SK-N-SH (cell line): ENCODE data around the gene AHRR.

Source experiments
- RAD21 ChIP-seq: IDR thresholded peaks from 2 replicates; pipeline ENCODE4 v1.6.1; 2012; ENCODE audit warnings: mild to moderate bottlenecking, low read length
- RFX5 ChIP-seq: IDR thresholded peaks from 2 replicates; pipeline ENCODE4 v1.6.1; 2012; ENCODE audit warnings: mild to moderate bottlenecking, improper control_type of control experiment, low read length
- TAF1 ChIP-seq: IDR thresholded peaks from 2 replicates; pipeline ENCODE4 v1.6.1; 2012; ENCODE audit warnings: low read depth, mild to moderate bottlenecking, low read length, moderate library complexity, borderline replicate concordance
- TCF12 ChIP-seq: IDR thresholded peaks from 2 replicates; pipeline ENCODE4 v1.4.0; 2012
- TEAD4 ChIP-seq: IDR thresholded peaks from 2 replicates; pipeline ENCODE4 v1.4.0; 2012; ENCODE audit warnings: mild to moderate bottlenecking, borderline replicate concordance; ENCODE audit not compliant: insufficient read depth
- YY1 ChIP-seq: IDR thresholded peaks from 2 replicates; pipeline ENCODE4 v1.4.0; 2012; ENCODE audit warnings: low read depth, mild to moderate bottlenecking
- TF ChIP-seq, protein P1 (sequence below): fragments of 200-600 bp; sonication (generic); IDR thresholded peaks from 2 replicates; pipeline ENCODE4 v1.6.1; 2017; ENCODE audit warnings: antibody characterized with exemption, mild to moderate bottlenecking, moderate library complexity
- TF ChIP-seq, protein P2 (sequence below): IDR thresholded peaks from 2 replicates; pipeline ENCODE4 v1.4.0; 2012; ENCODE audit warnings: low read depth, borderline replicate concordance
- TF ChIP-seq, protein P3 (sequence below): IDR thresholded peaks from 2 replicates; pipeline ENCODE4 v1.6.1; 2012; ENCODE audit warnings: mild to moderate bottlenecking, low read depth, low read length, moderate library complexity

DNA sequence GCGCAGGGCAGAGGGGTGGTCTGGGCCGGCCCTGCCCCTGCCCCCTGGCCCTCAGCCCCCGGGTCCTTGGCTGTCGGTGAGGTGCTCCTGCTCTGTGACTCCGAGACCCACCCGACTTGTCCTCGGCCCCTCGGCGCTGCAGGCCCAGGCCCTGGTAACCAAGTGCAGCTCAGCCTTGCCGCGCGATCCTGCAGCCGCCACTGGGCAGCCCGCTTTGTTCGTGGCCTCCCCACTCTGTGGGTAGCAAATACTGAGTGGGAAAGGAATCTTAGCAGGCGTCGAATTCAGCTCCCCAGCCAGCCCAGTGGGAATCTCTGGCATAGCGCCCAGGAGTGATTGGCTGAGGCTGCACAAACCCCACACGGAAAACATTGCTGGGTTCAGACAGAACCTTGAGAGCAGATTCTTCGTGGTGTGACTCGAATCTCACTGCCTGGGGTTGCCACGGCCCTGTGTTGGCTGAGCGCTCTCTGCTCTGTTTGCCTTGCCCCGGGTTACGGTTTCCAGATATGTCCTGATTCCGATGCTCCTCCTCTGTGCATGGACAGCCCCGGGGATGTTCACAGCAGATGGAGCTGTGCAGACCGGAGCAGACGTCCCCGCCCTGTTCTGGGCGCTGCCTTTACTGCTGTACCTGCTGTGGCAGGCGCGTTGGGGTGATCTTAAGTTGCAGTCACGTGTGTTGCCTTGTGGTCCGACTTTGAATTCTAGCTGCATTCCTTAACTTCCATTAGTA, 108.1 kb downstream of the AHRR start:
- TF ChIP-seq TEAD4 (no peak), YY1 (no peak), RAD21 (no peak), TAF1 (no peak), TCF12 (no peak), RFX5 (no peak)
- TF ChIP-seq, protein P1, sequence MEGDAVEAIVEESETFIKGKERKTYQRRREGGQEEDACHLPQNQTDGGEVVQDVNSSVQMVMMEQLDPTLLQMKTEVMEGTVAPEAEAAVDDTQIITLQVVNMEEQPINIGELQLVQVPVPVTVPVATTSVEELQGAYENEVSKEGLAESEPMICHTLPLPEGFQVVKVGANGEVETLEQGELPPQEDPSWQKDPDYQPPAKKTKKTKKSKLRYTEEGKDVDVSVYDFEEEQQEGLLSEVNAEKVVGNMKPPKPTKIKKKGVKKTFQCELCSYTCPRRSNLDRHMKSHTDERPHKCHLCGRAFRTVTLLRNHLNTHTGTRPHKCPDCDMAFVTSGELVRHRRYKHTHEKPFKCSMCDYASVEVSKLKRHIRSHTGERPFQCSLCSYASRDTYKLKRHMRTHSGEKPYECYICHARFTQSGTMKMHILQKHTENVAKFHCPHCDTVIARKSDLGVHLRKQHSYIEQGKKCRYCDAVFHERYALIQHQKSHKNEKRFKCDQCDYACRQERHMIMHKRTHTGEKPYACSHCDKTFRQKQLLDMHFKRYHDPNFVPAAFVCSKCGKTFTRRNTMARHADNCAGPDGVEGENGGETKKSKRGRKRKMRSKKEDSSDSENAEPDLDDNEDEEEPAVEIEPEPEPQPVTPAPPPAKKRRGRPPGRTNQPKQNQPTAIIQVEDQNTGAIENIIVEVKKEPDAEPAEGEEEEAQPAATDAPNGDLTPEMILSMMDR = no peak
- TF ChIP-seq, protein P2, sequence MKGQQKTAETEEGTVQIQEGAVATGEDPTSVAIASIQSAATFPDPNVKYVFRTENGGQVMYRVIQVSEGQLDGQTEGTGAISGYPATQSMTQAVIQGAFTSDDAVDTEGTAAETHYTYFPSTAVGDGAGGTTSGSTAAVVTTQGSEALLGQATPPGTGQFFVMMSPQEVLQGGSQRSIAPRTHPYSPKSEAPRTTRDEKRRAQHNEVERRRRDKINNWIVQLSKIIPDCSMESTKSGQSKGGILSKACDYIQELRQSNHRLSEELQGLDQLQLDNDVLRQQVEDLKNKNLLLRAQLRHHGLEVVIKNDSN = no peak
- TF ChIP-seq, protein P3, sequence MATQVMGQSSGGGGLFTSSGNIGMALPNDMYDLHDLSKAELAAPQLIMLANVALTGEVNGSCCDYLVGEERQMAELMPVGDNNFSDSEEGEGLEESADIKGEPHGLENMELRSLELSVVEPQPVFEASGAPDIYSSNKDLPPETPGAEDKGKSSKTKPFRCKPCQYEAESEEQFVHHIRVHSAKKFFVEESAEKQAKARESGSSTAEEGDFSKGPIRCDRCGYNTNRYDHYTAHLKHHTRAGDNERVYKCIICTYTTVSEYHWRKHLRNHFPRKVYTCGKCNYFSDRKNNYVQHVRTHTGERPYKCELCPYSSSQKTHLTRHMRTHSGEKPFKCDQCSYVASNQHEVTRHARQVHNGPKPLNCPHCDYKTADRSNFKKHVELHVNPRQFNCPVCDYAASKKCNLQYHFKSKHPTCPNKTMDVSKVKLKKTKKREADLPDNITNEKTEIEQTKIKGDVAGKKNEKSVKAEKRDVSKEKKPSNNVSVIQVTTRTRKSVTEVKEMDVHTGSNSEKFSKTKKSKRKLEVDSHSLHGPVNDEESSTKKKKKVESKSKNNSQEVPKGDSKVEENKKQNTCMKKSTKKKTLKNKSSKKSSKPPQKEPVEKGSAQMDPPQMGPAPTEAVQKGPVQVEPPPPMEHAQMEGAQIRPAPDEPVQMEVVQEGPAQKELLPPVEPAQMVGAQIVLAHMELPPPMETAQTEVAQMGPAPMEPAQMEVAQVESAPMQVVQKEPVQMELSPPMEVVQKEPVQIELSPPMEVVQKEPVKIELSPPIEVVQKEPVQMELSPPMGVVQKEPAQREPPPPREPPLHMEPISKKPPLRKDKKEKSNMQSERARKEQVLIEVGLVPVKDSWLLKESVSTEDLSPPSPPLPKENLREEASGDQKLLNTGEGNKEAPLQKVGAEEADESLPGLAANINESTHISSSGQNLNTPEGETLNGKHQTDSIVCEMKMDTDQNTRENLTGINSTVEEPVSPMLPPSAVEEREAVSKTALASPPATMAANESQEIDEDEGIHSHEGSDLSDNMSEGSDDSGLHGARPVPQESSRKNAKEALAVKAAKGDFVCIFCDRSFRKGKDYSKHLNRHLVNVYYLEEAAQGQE = no peak
